H9 (cell line): Measurements from ENCODE around the gene NIN. TPM values are rescaled to one million over a fixed set of nuclear protein-coding genes. Genes with fewer than 3 reads are reported as not detected.

ENCODE experiments used
- DNase-seq: peaks from one replicate; pipeline ENCODE4 v3.0.0-alpha.2; 2017
- H2AFZ ChIP-seq: one replicate; pipeline ENCODE4 v1.6.1; 2013; ENCODE audit warnings: mild to moderate bottlenecking, low read length, control low read depth, moderate library complexity
- H2AK5ac ChIP-seq: 2 replicates; pipeline ENCODE4 v1.6.1; 2013; ENCODE audit warnings: low read length, control low read depth, mixed read lengths; ENCODE audit not compliant: insufficient read length
- H2BK120ac ChIP-seq: one replicate; pipeline ENCODE4 v1.6.1; 2013; ENCODE audit warnings: low read depth, mild to moderate bottlenecking, low read length, control low read depth, inconsistent platforms; ENCODE audit not compliant: poor library complexity, severe bottlenecking
- H2BK12ac ChIP-seq: 2 replicates; pipeline ENCODE4 v1.6.1; 2013; ENCODE audit warnings: low read length, control low read depth, mixed read lengths, low read depth; ENCODE audit not compliant: insufficient read length
- H2BK15ac ChIP-seq: 2 replicates; pipeline ENCODE4 v1.6.1; 2013; ENCODE audit warnings: low read depth, low read length, control low read depth
- H2BK20ac ChIP-seq: one replicate; pipeline ENCODE4 v1.6.1; 2013; ENCODE audit warnings: low read depth, mild to moderate bottlenecking, low read length, control low read depth, inconsistent platforms; ENCODE audit not compliant: poor library complexity, severe bottlenecking
- H2BK5ac ChIP-seq: 2 replicates; pipeline ENCODE4 v1.6.1; 2013; ENCODE audit warnings: low read length, control low read depth, mixed read lengths; ENCODE audit not compliant: insufficient read length
- H3K14ac ChIP-seq: 2 replicates; pipeline ENCODE4 v1.6.1; 2013; ENCODE audit warnings: low read length, control low read depth; ENCODE audit not compliant: insufficient read depth
- H3K18ac ChIP-seq: 2 replicates; pipeline ENCODE4 v1.6.1; 2013; ENCODE audit warnings: low read depth, mild to moderate bottlenecking, mixed read lengths, low read length, control low read depth; ENCODE audit not compliant: insufficient read length
- H3K23ac ChIP-seq: 2 replicates; pipeline ENCODE4 v1.6.1; 2013; ENCODE audit warnings: low read length, control low read depth, mixed read lengths, low read depth; ENCODE audit not compliant: insufficient read length
- H3K23me2 ChIP-seq: 2 replicates; pipeline ENCODE4 v1.6.1; 2013; ENCODE audit warnings: low read depth, mild to moderate bottlenecking, mixed read lengths, low read length, control low read depth; ENCODE audit not compliant: insufficient read length, poor library complexity, severe bottlenecking
- H3K27ac ChIP-seq: 2 replicates; pipeline ENCODE4 v1.5.1; 2013; ENCODE audit warnings: low read length, control low read depth, mixed read lengths, low read depth; ENCODE audit not compliant: insufficient read length
- H3K27me3 ChIP-seq: 2 replicates; pipeline ENCODE4 v1.6.1; 2013; ENCODE audit warnings: low read length, control low read depth, inconsistent platforms; ENCODE audit not compliant: insufficient read depth
- H3K4ac ChIP-seq: 2 replicates; pipeline ENCODE4 v1.6.1; 2013; ENCODE audit warnings: low read depth, mild to moderate bottlenecking, control low read depth, inconsistent platforms, low read length, moderate library complexity
- H3K4me1 ChIP-seq: 2 replicates; pipeline ENCODE4 v1.6.1; 2013; ENCODE audit warnings: low read length, control low read depth, inconsistent platforms; ENCODE audit not compliant: insufficient read depth
- H3K4me2 ChIP-seq: 2 replicates; pipeline ENCODE4 v1.6.1; 2013; ENCODE audit warnings: low read length, control low read depth, mixed read lengths; ENCODE audit not compliant: insufficient read length, insufficient read depth
- H3K56ac ChIP-seq: 2 replicates; pipeline ENCODE4 v1.6.1; 2013; ENCODE audit warnings: low read depth, mild to moderate bottlenecking, mixed read lengths, low read length, control low read depth; ENCODE audit not compliant: insufficient read length
- H3K79me1 ChIP-seq: 2 replicates; pipeline ENCODE4 v1.6.1; 2013; ENCODE audit warnings: low read depth, mild to moderate bottlenecking, moderate library complexity, low read length, control low read depth, inconsistent platforms; ENCODE audit not compliant: insufficient read depth, poor library complexity, severe bottlenecking
- H3K79me2 ChIP-seq: 2 replicates; pipeline ENCODE4 v1.6.1; 2013; ENCODE audit warnings: low read length, control low read depth, inconsistent platforms; ENCODE audit not compliant: insufficient read depth
- H3K9ac ChIP-seq: 2 replicates; pipeline ENCODE4 v1.6.1; 2013; ENCODE audit warnings: low read length, control low read depth, mixed read lengths; ENCODE audit not compliant: insufficient read length; ENCODE audit errors: extremely low read depth
- H3K9me3 ChIP-seq: one replicate; pipeline ENCODE4 v1.6.1; 2013; ENCODE audit warnings: low read depth, low read length, inconsistent platforms; ENCODE audit not compliant: control insufficient read depth
- H3T11ph ChIP-seq: one replicate; pipeline ENCODE4 v1.6.1; 2013; ENCODE audit warnings: mild to moderate bottlenecking, low read length, control low read depth, inconsistent platforms
- H4K20me1 ChIP-seq: one replicate; pipeline ENCODE4 v1.6.1; 2013; ENCODE audit not compliant: control insufficient read depth, insufficient read length, insufficient read depth
- H4K5ac ChIP-seq: 2 replicates; pipeline ENCODE4 v1.6.1; 2013; ENCODE audit warnings: low read depth, mild to moderate bottlenecking, mixed read lengths, low read length, control low read depth; ENCODE audit not compliant: insufficient read length
- H4K8ac ChIP-seq: replicated peaks from 2 replicates; pipeline ENCODE4 v1.6.1; 2013; ENCODE audit warnings: low read length, control low read depth, mixed read lengths, low read depth; ENCODE audit not compliant: insufficient read length
- H4K91ac ChIP-seq: 2 replicates; pipeline ENCODE4 v1.6.1; 2013; ENCODE audit warnings: low read depth, mild to moderate bottlenecking, moderate library complexity, mixed read lengths, low read length, control low read depth; ENCODE audit not compliant: insufficient read length
- H3K27ac Mint-ChIP-seq, 3 experiments: 2 replicates in 2 of 3; 3 replicates in 1 of 3; pipeline ENCODE4 v1.8.0; 2020 to 2021; ENCODE audit warnings: mixed read lengths in 3 of 3, mild to moderate bottlenecking in 1 of 3, moderate library complexity in 1 of 3
- H3K27me3 Mint-ChIP-seq: 2 replicates; pipeline ENCODE4 v1.8.0; 2021; ENCODE audit warnings: low read depth, mild to moderate bottlenecking, moderate library complexity, mixed read lengths
- H3K36me3 Mint-ChIP-seq, 3 experiments: 2 replicates in 2 of 3; 3 replicates in 1 of 3; pipeline ENCODE4 v1.8.0; 2020 to 2021; ENCODE audit warnings: low read depth in 3 of 3, mixed read lengths in 3 of 3; ENCODE audit not compliant: insufficient read depth in 1 of 3
- H3K4me1 Mint-ChIP-seq, 2 experiments: 2 replicates each; pipeline ENCODE4 v1.8.0; 2020; ENCODE audit warnings: mixed read lengths in 2 of 2
- H3K4me3 Mint-ChIP-seq, 2 experiments: 2 replicates in 1 of 2; 3 replicates in 1 of 2; pipeline ENCODE4 v1.8.0; 2020 to 2021; ENCODE audit warnings: mild to moderate bottlenecking in 2 of 2, mixed read lengths in 2 of 2, moderate library complexity in 1 of 2
- H3K9me3 Mint-ChIP-seq, 2 experiments: 2 replicates in 1 of 2; 3 replicates in 1 of 2; pipeline ENCODE4 v1.8.0; 2020; ENCODE audit warnings: mild to moderate bottlenecking in 2 of 2, mixed read lengths in 2 of 2, moderate library complexity in 1 of 2
- CTCF ChIP-seq: fragments of 200-600 bp; sonication (generic); conservative IDR thresholded peaks from 3 replicates; pipeline ENCODE4 v1.8.0; 2021; ENCODE audit warnings: antibody characterized with exemption, mild to moderate bottlenecking
- WGBS: extraction: QIAGEN DNeasy Blood & Tissue Kit; methylation state at CpG from one replicate; pipeline ENCODE4 v1.1.7; 2013; ENCODE audit warnings: missing lambda C conversion rate, low lambda C conversion rate, mixed read lengths; ENCODE audit not compliant: insufficient read length; ENCODE audit errors: extremely low coverage; 5-methylcytosine and 5-hydroxymethylcytosine counted together
- total RNA-seq: library from RNA; stranded (reverse); gene quantifications from 2 replicates; pipeline ENCODE4 v1.2.1, GENCODE V29; 2021

Gene NIN
- total RNA-seq, 1 experiment from 2014 or later = 18.4 TPM

- Histone ChIP-seq H3K79me2 (no peaks in the 10 kb centered on the region), H3K27ac (no peak overlapping the region), H2AK5ac (no peak overlapping the region), H3K27me3 (no peaks in the 10 kb centered on the region), H4K20me1 (no peaks in the 10 kb centered on the region), H3K79me1 (no peaks in the 10 kb centered on the region), H3K9ac (no peak overlapping the region), H2BK20ac (no peak overlapping the region), H2BK5ac (no peak overlapping the region), H4K8ac (no peak overlapping the region), H2AFZ (no peak overlapping the region), H3K9me3 (no peaks in the 10 kb centered on the region), H2BK12ac (no peak overlapping the region), H2BK15ac (no peak overlapping the region), H3K18ac (no peak overlapping the region), H3K23ac (no peak overlapping the region), H3T11ph (no peak overlapping the region), H4K91ac (no peak overlapping the region), H2BK120ac (no peak overlapping the region), H3K14ac (no peak overlapping the region), H3K4me1 (peaks cover 3% of the 10 kb centered on the region; the same call in 1 of the 2 replicates), H3K56ac (no peak overlapping the region), H3K4me2 (no peak overlapping the region), H3K4ac (no peak overlapping the region), H4K5ac (no peak overlapping the region), H3K23me2 (no peaks in the 10 kb centered on the region)
- DNase-seq = no peak
- no peak for TF ChIP-seq CTCF
- Mint-ChIP-seq H3K36me3 (peaks cover 0 to 9% (median 0%) of the 10 kb centered on the region in 3 experiments; a peak in 3 of 7 replicates), H3K4me3 (no peak overlapping the region; a peak in 1 of 5 replicates), H3K27me3 (no peaks in the 10 kb centered on the region), H3K9me3 (no peaks in the 10 kb centered on the region), H3K4me1 (peaks cover 31 to 36% of the 10 kb centered on the region in 2 experiments), H3K27ac (peak overlapping the region in 2 of 3 experiments; percentile 70 to 74; a peak in 2 of 7 replicates)
- WGBS = no CpG with 5 or more reads among the region's 8 CpGs
These were observed 45.4 kb downstream of the NIN start for GRCh38 chr14:50785457-50786063.
